Left cardiac atrium (tissue), 4 donors: ENCODE data around the gene ATG10. TPM values are rescaled to one million over a fixed set of nuclear protein-coding genes. Genes with fewer than 3 reads are reported as not detected.

Source experiments
- ATAC-seq, 2 donors: fragments of 200-7000 bp; cut with Tn5 transposase; one replicate each; pipeline ENCODE4 v1.9.1; 2020; ENCODE audit warnings: mild to moderate bottlenecking in 2 of 2, moderate library complexity in 2 of 2
- DNase-seq: peaks from one replicate; pipeline ENCODE4 v3.0.0-alpha.2; 2020
- intact Hi-C, 2 donors: fragments of 100-400 bp; cut with DNase I; formaldehyde crosslinking; loops; one replicate each; pipeline versions ENCODE4 v1.14.1 to v1.15.1; 2022 to 2023
- total RNA-seq, 2 donors: library from RNA; stranded (reverse); fragmentation: NEBNext Ultra II Directional; extraction: Animal tissue kit (Norgen Biotek cat#: 25700); gene quantifications; one replicate each; pipeline ENCODE4 v1.2.1, GENCODE V29; 2021
- donor health status: DM: no; HTN: yes; CAD: no.
- donor health status: DM: no; HTN: yes; CAD: no; lungs with severe emphysema.
- donor health status: DM: yes; HTN: yes; CAD: no.
- donor health status: Dilated cardiomyopathy.

ATG10 gene
- total RNA-seq, 2 donors from 2014 or later: 5.1 to 6.2 TPM

DNA sequence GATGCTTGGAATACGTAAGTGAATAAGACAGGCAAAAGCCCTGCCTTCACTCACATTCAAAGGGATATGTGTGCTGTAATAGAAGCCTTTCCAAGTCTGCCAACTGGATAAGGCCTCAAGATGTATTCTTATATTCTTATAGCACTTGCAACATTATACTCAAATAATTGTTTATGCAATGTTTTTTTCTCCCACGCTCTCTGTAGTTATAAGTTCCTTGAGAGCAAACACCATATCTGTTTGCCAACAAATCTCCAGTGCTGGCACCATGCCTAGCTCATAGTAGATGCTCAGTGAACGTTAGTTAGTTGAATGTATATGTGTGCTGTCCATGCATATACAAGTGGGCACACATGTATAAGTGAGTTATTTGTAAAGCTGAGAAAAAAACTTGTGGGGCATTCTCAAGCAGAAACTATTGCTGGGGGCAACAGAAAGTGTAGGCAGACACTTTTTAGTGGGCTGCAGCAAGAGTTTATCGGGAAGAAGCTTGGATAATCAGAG, 181.2 kb downstream of the ATG10 start:
- no peak for ATAC-seq
- intact Hi-C loops: no loop called here
- DNase-seq: no peak

- intact Hi-C loops: no loop called here
- ATAC-seq (no peak), DNase-seq (no peak)
These were observed 183.0 kb downstream of the ATG10 start for GRCh38 chr5:82154776-82155175.

- no peak for ATAC-seq
- DNase-seq: no peak
- intact Hi-C loops: no loop called here
These were observed 183.5 kb downstream of the ATG10 start for GRCh38 chr5:82155305-82155704.

GRCh38 chr5:82156874-82157273, 185.1 kb downstream of the ATG10 start:
- DNase-seq: no peak
- intact Hi-C loops: no loop called here
- ATAC-seq: no peak

DNA sequence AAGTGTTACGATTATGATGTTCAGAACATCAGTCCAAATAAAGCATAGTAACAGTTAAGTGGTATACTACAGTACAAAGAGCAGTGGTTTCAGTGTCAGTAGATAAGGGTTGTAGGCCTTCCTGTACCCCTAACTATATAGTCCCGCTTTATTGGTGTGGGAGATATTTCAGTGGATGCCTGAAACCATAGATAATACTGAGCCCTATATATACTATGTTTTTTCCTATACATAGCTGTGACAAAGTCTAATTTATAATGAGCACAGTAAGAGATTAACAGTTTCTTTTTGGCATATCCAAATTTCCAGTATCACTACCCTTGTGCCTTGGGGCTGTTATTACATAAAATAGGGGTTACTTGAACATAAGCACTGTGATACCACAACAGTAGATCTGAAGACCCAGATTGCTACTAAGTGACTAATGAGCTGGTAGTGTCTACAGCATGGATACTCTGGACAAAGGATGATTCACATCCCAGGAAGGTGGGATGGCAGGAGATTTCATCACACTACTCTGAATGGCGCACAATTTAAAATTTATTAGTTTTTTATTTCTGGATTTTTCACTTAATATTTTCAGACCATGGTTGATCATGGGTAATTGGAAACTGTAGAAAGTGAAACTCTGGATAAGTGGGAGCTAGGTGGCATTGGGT, 187.1 kb downstream of the ATG10 start:
- DNase-seq: no peak
- no peak for ATAC-seq
- intact Hi-C loops: no loop called here

DNA sequence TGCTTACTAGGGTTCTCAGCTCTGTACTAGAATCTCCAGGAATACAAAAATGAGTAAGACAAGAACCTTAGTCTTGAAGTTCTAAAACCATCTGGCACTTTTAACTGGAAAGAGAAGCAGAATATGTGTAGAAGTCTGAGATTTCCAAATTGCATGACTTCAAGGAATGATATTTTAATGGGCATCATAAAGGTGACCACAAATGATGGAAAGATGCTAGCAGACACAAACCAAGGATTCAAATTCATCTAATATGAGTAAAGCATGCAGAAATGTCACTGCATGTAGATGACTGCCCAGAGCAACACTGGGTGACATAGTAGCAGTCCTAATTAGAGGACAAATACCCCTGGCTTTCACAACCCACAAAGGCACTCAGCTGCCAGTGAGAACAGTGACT, 189.1 kb downstream of the ATG10 start:
- intact Hi-C loops: loop anchor here (10.0 kb wide), 2 partner anchors 406 to 736 kb away; partner anchors contain the start of gene SSBP2 (in 1 of the 2)
- ATAC-seq (no peak), DNase-seq (no peak)

GRCh38 chr5:82162573-82162972, 190.8 kb downstream of the ATG10 start:
- intact Hi-C loops: loop anchor here (10.0 kb wide), 2 partner anchors 408 to 738 kb away; partner anchors contain the start of gene SSBP2 (in 1 of the 2)

GRCh38 chr5:82163452-82164175, 191.8 kb downstream of the ATG10 start:
- ATAC-seq (no peak), DNase-seq (no peak)
- intact Hi-C loops: loop anchor here (10.0 kb wide), 2 partner anchors 409 to 739 kb away; partner anchors contain the start of gene SSBP2 (in 1 of the 2)

More at GRCh38 chr5:82162573-82162972, 190.8 kb downstream of the ATG10 start:
- no peak for DNase-seq
- no peak for ATAC-seq

GRCh38 chr5:82164176-82164976, 192.6 kb downstream of the ATG10 start:
- intact Hi-C loops: loop anchor here (10.0 kb wide), 2 partner anchors 410 to 740 kb away; partner anchors contain the start of gene SSBP2 (in 1 of the 2)
- ATAC-seq (peak in 1 of 2 donors; percentile 36), DNase-seq (no peak)

DNA sequence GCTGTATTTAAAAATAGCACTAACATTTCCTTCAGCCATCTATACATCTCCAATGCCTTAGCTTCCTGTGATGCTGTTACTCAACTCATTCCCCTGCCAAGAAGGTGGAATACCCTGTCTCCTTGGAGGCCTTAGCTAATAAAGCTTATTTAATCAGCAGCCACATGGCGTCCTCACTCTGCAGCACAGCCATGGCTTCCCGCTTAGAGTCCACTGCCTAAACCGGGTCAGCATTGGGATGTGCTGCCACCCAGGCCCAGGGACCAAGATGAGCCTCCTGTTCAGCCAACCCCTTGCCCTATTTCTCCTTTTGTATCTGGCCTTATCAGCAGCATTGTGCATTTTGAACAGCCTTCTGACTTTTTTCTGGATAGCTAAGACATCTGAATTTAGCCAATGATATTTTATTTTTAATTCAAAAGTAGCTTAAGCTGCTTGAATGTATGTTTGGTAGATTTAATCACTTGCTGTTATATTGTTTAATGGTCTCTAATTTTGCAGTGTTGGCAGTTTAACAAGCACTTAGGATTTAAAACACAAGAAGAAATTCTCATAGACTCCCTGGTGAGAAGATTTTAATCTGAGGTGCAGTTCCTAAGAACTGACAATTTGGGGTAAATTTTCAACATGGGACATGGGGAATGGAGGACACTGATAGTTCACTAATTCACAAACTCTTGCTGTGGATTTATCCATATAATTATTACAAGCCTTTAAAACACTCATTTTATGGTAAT, 193.3 kb downstream of the ATG10 start:
- ATAC-seq (peak; percentile 56 to 62), DNase-seq (peak; percentile 22)
- intact Hi-C loops: loop anchor here (10.0 kb wide), 2 partner anchors 410 to 740 kb away; partner anchors contain the start of gene SSBP2 (in 1 of the 2)

GRCh38 chr5:82165740-82166530, 194.1 kb downstream of the ATG10 start:
- intact Hi-C loops: loop anchor here (1.0 to 10.0 kb wide), 4 partner anchors 411 to 741 kb away; partner anchors contain the start of gene SSBP2 (in 1 of the 2)
- ATAC-seq (peak; percentile 99 to 100), DNase-seq (peak; percentile 73)

DNA sequence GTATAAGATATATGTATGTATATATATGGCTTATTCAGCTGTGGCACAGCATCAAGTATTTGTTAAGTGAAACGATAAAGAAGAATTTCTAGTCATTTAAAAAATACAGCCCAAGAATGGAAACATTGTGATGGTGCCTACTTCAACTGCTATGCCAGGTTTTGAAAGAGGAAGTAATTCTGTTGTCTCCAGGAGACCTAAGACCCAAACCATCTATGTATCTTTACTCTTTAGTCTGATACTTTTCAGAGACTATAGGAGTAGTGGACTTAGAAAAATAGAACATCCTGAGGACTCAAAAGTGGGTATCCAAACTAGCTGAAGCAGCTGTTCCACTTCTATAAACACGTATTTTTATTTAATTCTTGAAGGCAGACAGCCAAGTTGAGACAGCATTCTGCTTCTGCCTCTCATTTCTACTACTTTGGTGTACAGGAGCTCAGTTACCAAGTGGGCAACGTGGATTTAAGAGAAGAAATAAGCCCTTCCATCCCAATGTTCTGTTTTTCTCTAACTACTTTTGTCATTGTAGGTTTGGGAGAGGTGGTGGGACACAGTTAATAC, 195.6 kb downstream of the ATG10 start:
- intact Hi-C loops: loop anchor here (2.0 to 10.0 kb wide), 3 partner anchors 413 to 743 kb away; partner anchors contain the start of gene SSBP2 (in 1 of the 2)

DNA sequence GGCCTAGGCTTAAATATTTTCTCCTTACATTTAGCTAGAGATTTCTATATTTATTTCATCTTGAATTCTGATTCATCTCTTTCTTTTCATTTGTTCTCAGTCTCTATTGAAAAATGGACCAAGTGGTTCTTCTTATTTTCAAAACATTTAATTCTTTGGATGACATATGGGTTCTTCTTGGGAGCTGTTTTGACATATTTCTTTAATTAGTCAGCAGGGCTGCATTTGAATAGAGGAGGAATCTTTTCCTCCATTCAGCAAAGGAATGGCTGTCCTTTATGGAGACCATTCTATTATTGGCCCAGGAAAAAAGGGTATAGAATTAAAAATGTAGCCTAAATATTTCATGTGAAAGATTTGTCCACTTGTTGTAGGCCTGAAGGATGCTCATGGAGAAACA, 196.5 kb downstream of the ATG10 start:
- intact Hi-C loops: loop anchor here (10.0 kb wide), 2 partner anchors 413 to 743 kb away; partner anchors contain the start of gene SSBP2 (in 1 of the 2)
- ATAC-seq (no peak), DNase-seq (no peak)

More for the DNA sequence above, 195.6 kb downstream of the ATG10 start:
- DNase-seq (no peak), ATAC-seq (no peak)

- no peak for ATAC-seq
- no peak for DNase-seq
- intact Hi-C loops: loop anchor here (10.0 kb wide), 2 partner anchors 415 to 745 kb away; partner anchors contain the start of gene SSBP2 (in 1 of the 2)
These were observed 198.1 kb downstream of the ATG10 start for GRCh38 chr5:82169892-82170291.

- DNase-seq (peak; percentile 66), ATAC-seq (peak; percentile 57 to 80)
- intact Hi-C loops: no loop called here
These were observed 202.5 kb downstream of the ATG10 start for GRCh38 chr5:82174128-82174918.

DNA sequence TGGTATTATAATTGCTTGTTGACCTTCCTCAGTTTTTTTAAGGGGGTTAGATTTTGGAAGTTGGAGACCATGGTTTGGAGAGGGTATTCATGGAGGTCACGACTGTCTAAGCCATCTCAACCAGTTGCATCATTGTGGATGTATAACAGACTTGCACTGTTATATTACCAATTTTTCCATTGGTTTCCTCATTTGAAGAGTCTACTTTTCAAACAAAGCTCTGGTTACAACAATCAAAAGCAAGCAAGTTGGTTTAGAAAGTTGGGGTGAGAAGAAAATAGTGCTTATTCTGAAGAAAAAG, 203.0 kb downstream of the ATG10 start:
- no peak for ATAC-seq
- no peak for DNase-seq
- intact Hi-C loops: no loop called here
